CD4-positive, alpha-beta memory T cell (primary cell): Measurements from ENCODE around the gene CLEC16A. TPM values are rescaled to one million over a fixed set of nuclear protein-coding genes. Genes with fewer than 3 reads are reported as not detected.
A peak's percentile ranks its signal among the peaks of the same experiment; 100 is the strongest.

Experiments used
- CTCF ChIA-PET: fragments of 350-600 bp; sonication (Branson Sonifier 250); formaldehyde crosslinking; loops from one replicate; lab custom pipeline; 2021; ENCODE audit warnings: inconsistent platforms; ENCODE audit not compliant: partially characterized antibody; lab: Charles Lee
- POLR2A ChIA-PET: fragments of 350-600 bp; sonication (Branson Sonifier 250); formaldehyde crosslinking; loops from one replicate; lab custom pipeline; 2021; ENCODE audit not compliant: partially characterized antibody; lab: Charles Lee
- DNase-seq, 5 donors: peaks; one replicate each; pipeline versions ENCODE4 v3.0.0 to v3.0.0-alpha.2; 2020 to 2022; ENCODE audit warnings: mixed read lengths in 1 of 5
- H3K27ac ChIP-seq: one replicate; pipeline ENCODE4 v1.7.0; 2013; ENCODE audit warnings: low read depth, low read length
- H3K27me3 ChIP-seq: 2 replicates; pipeline ENCODE4 v1.7.0; 2013; ENCODE audit warnings: mild to moderate bottlenecking, low read length, moderate library complexity; ENCODE audit not compliant: insufficient read depth
- H3K36me3 ChIP-seq: 2 replicates; pipeline ENCODE4 v1.7.0; 2013; ENCODE audit warnings: mild to moderate bottlenecking, low read length, moderate library complexity; ENCODE audit not compliant: insufficient read depth
- H3K4me1 ChIP-seq: 2 replicates; pipeline ENCODE4 v1.7.0; 2013; ENCODE audit warnings: mild to moderate bottlenecking, low read length, moderate library complexity; ENCODE audit not compliant: insufficient read depth
- H3K4me3 ChIP-seq, 2 donors: one replicate each; pipeline ENCODE4 v1.7.0; 2013; ENCODE audit warnings: low read length in 2 of 2, mild to moderate bottlenecking in 1 of 2
- H3K9me3 ChIP-seq, 2 donors: one replicate each; pipeline ENCODE4 v1.7.0; 2013; ENCODE audit warnings: low read length in 2 of 2, control low read depth in 1 of 2; ENCODE audit not compliant: control insufficient read depth in 1 of 2
- H3K27ac Mint-ChIP-seq, 7 donors: one replicate each; pipeline ENCODE4 v1.8.0; 2020 to 2021; ENCODE audit warnings: mixed read lengths in 7 of 7, mild to moderate bottlenecking in 6 of 7, inconsistent platforms in 3 of 7, moderate library complexity in 3 of 7
- H3K27me3 Mint-ChIP-seq, 2 donors: one replicate each; pipeline ENCODE4 v1.8.0; 2020 to 2021; ENCODE audit warnings: mixed read lengths in 2 of 2
- H3K36me3 Mint-ChIP-seq, 2 donors: one replicate each; pipeline ENCODE4 v1.8.0; 2020 to 2021; ENCODE audit warnings: mixed read lengths in 2 of 2, inconsistent platforms in 1 of 2, mild to moderate bottlenecking in 1 of 2
- H3K4me1 Mint-ChIP-seq, 4 donors: one replicate each; pipeline ENCODE4 v1.8.0; 2020 to 2021; ENCODE audit warnings: mixed read lengths in 4 of 4, mild to moderate bottlenecking in 1 of 4
- H3K4me3 Mint-ChIP-seq, 8 donors: one replicate each; pipeline ENCODE4 v1.8.0; 2020 to 2021; ENCODE audit warnings: mixed read lengths in 8 of 8, mild to moderate bottlenecking in 7 of 8, moderate library complexity in 6 of 8, inconsistent platforms in 3 of 8
- H3K9me3 Mint-ChIP-seq, 8 donors: one replicate each; pipeline ENCODE4 v1.8.0; 2020 to 2021; ENCODE audit warnings: mixed read lengths in 8 of 8, mild to moderate bottlenecking in 5 of 8, inconsistent platforms in 3 of 8, moderate library complexity in 1 of 8
- intact Hi-C: fragments of 100-400 bp; cut with micrococcal nuclease; formaldehyde crosslinking; loops from one replicate; pipeline ENCODE4 v1.15.1; 2023
- polyA plus RNA-seq, 2 donors: library from polyadenylated mRNA; unstranded; fragments of 300-500 nt; fragmentation: Illumina TruSeq; gene quantifications; one replicate each; pipeline ENCODE4 v1.2.3, GENCODE V29; 2021
- total RNA-seq, 2 experiments: library from RNA; stranded (reverse); gene quantifications; one replicate each; pipeline ENCODE4 v1.2.3, GENCODE V29; 2021

The CLEC16A gene
- total and polyA plus RNA-seq, 4 experiments from 2014 or later, result 5.2 to 28.4 (median 24.5) TPM

- Mint-ChIP-seq H3K27me3 (no peaks in the 10 kb centered on the region), H3K4me3 (no peak overlapping the region), H3K9me3 (no peaks in the 10 kb centered on the region), H3K4me1 (peaks cover 10 to 26% (median 17%) of the 10 kb centered on the region in 4 donors), H3K36me3 (peaks cover 63 to 74% of the 10 kb centered on the region in 2 donors), H3K27ac (peak overlapping the region in 1 of 7 donors; percentile 38)
- no peak for DNase-seq
- POLR2A ChIA-PET, result no interaction called here
- H3K27me3 ChIP-seq, result no peaks in the 10 kb centered on the region
- intact Hi-C loops, result no loop called here
- peaks cover 4% of the 10 kb centered on the region for H3K4me1 ChIP-seq
- no peaks in the 10 kb centered on the region for H3K9me3 ChIP-seq
- H3K4me3 ChIP-seq, result no peak overlapping the region
- H3K36me3 ChIP-seq, result peaks cover 13% of the 10 kb centered on the region
- CTCF ChIA-PET, result no interaction called here
- H3K27ac ChIP-seq, result no peak overlapping the region
Measured at GRCh38 chr16:10994571-10994970, 50.2 kb downstream of the CLEC16A start.

GRCh38 chr16:10995565-10995964 is 51.2 kb downstream of the CLEC16A start:
- peaks cover 68 to 72% of the 10 kb centered on the region in 2 donors for H3K36me3 Mint-ChIP-seq
- H3K9me3 Mint-ChIP-seq, result no peaks in the 10 kb centered on the region
- DNase-seq, result no peak
- Histone ChIP-seq H3K4me1 (no peaks in the 10 kb centered on the region), H3K4me3 (no peak overlapping the region), H3K27ac (no peak overlapping the region), H3K36me3 (peaks cover 13% of the 10 kb centered on the region), H3K27me3 (no peaks in the 10 kb centered on the region), H3K9me3 (no peaks in the 10 kb centered on the region)
- POLR2A ChIA-PET, result no interaction called here
- no peak overlapping the region for H3K4me3 Mint-ChIP-seq
- intact Hi-C loops, result no loop called here
- peak overlapping the region in 1 of 7 donors; percentile 52 for H3K27ac Mint-ChIP-seq
- CTCF ChIA-PET, result no interaction called here
- H3K27me3 Mint-ChIP-seq, result no peaks in the 10 kb centered on the region
- H3K4me1 Mint-ChIP-seq, result peaks cover 10 to 20% (median 15%) of the 10 kb centered on the region in 4 donors

GRCh38 chr16:10997485-10997884 is 53.1 kb downstream of the CLEC16A start:
- H3K9me3 Mint-ChIP-seq, result no peaks in the 10 kb centered on the region
- no peak overlapping the region for H3K4me3 Mint-ChIP-seq
- no peaks in the 10 kb centered on the region for H3K27me3 Mint-ChIP-seq
- peaks cover 54 to 60% of the 10 kb centered on the region in 2 donors for H3K36me3 Mint-ChIP-seq
- no peaks in the 10 kb centered on the region for H3K9me3 ChIP-seq
- intact Hi-C loops, result no loop called here
- ChIA-PET POLR2A (interaction anchor here (0.5 kb wide), 1 partner anchor 62 kb away, joined by 4 read pairs; no protein-coding TSS in a partner anchor), CTCF (no interaction called here)
- H3K27ac ChIP-seq, result no peak overlapping the region
- H3K27ac Mint-ChIP-seq, result no peak overlapping the region
- peaks cover 0 to 6% (median 3%) of the 10 kb centered on the region in 4 donors for H3K4me1 Mint-ChIP-seq
- no peaks in the 10 kb centered on the region for H3K27me3 ChIP-seq
- H3K36me3 ChIP-seq, result peaks cover 13% of the 10 kb centered on the region
- no peaks in the 10 kb centered on the region for H3K4me1 ChIP-seq
- no peak overlapping the region for H3K4me3 ChIP-seq
- DNase-seq, result no peak

GRCh38 chr16:10999300-10999699 is 54.9 kb downstream of the CLEC16A start:
- no peaks in the 10 kb centered on the region for H3K27me3 ChIP-seq
- peaks cover 24% of the 10 kb centered on the region for H3K36me3 ChIP-seq
- H3K9me3 Mint-ChIP-seq, result no peaks in the 10 kb centered on the region
- CTCF ChIA-PET, result no interaction called here
- no peak overlapping the region for H3K27ac ChIP-seq
- POLR2A ChIA-PET, result no interaction called here
- no peak overlapping the region for H3K4me3 ChIP-seq
- H3K27ac Mint-ChIP-seq, result peak overlapping the region in 1 of 7 donors; percentile 43
- H3K4me3 Mint-ChIP-seq, result no peak overlapping the region
- no peaks in the 10 kb centered on the region for H3K9me3 ChIP-seq
- no peak for DNase-seq
- no peaks in the 10 kb centered on the region for H3K4me1 ChIP-seq
- H3K27me3 Mint-ChIP-seq, result no peaks in the 10 kb centered on the region
- intact Hi-C loops, result no loop called here
- peaks cover 56 to 60% of the 10 kb centered on the region in 2 donors for H3K36me3 Mint-ChIP-seq
- peaks cover 0 to 6% (median 0%) of the 10 kb centered on the region in 4 donors for H3K4me1 Mint-ChIP-seq

- Histone ChIP-seq H3K27me3 (no peaks in the 10 kb centered on the region), H3K4me1 (no peaks in the 10 kb centered on the region), H3K27ac (no peak overlapping the region), H3K9me3 (no peaks in the 10 kb centered on the region), H3K36me3 (peaks cover 18% of the 10 kb centered on the region), H3K4me3 (no peak overlapping the region)
- no peak overlapping the region for H3K4me3 Mint-ChIP-seq
- H3K27ac Mint-ChIP-seq, result no peak overlapping the region
- CTCF ChIA-PET, result interaction anchor here (1.7 kb wide), 1 partner anchor 37 kb away, joined by 6 read pairs; no protein-coding TSS in a partner anchor
- no peaks in the 10 kb centered on the region for H3K27me3 Mint-ChIP-seq
- no peak for DNase-seq
- intact Hi-C loops, result no loop called here
- no peaks in the 10 kb centered on the region for H3K9me3 Mint-ChIP-seq
- peaks cover 0 to 4% (median 0%) of the 10 kb centered on the region in 4 donors for H3K4me1 Mint-ChIP-seq
- POLR2A ChIA-PET, result no interaction called here
- H3K36me3 Mint-ChIP-seq, result peaks cover 49 to 63% of the 10 kb centered on the region in 2 donors
Measured at GRCh38 chr16:11001611-11002010, 57.2 kb downstream of the CLEC16A start.

- Histone ChIP-seq H3K27ac (no peak overlapping the region), H3K4me3 (no peak overlapping the region), H3K4me1 (no peaks in the 10 kb centered on the region), H3K36me3 (peaks cover 18% of the 10 kb centered on the region), H3K9me3 (no peaks in the 10 kb centered on the region), H3K27me3 (no peaks in the 10 kb centered on the region)
- no peak overlapping the region for H3K27ac Mint-ChIP-seq
- ChIA-PET CTCF (no interaction called here), POLR2A (no interaction called here)
- intact Hi-C loops, result no loop called here
- no peaks in the 10 kb centered on the region for H3K4me1 Mint-ChIP-seq
- no peak for DNase-seq
- peaks cover 41 to 57% of the 10 kb centered on the region in 2 donors for H3K36me3 Mint-ChIP-seq
- H3K4me3 Mint-ChIP-seq, result no peak overlapping the region
- H3K27me3 Mint-ChIP-seq, result no peaks in the 10 kb centered on the region
- H3K9me3 Mint-ChIP-seq, result no peaks in the 10 kb centered on the region
Measured at GRCh38 chr16:11003141-11003540, 58.8 kb downstream of the CLEC16A start.

- ChIA-PET POLR2A (no interaction called here), CTCF (interaction anchor here (1.1 kb wide), 1 partner anchor 40 kb away, joined by 3 read pairs; no protein-coding TSS in a partner anchor)
- Histone ChIP-seq H3K4me1 (no peaks in the 10 kb centered on the region), H3K27ac (no peak overlapping the region), H3K9me3 (no peaks in the 10 kb centered on the region), H3K36me3 (peaks cover 18% of the 10 kb centered on the region), H3K27me3 (no peaks in the 10 kb centered on the region), H3K4me3 (no peak overlapping the region)
- Mint-ChIP-seq H3K27ac (peak overlapping the region in 1 of 7 donors; percentile 35), H3K9me3 (no peaks in the 10 kb centered on the region), H3K4me3 (no peak overlapping the region), H3K4me1 (peaks cover 0 to 2% (median under 1%) of the 10 kb centered on the region in 4 donors), H3K36me3 (peaks cover 44 to 59% of the 10 kb centered on the region in 2 donors), H3K27me3 (no peaks in the 10 kb centered on the region)
- DNase-seq, result no peak
- intact Hi-C loops, result no loop called here
Measured at GRCh38 chr16:11004351-11004750, 60.0 kb downstream of the CLEC16A start.
